NAMALWA (cell line): ENCODE data around the gene JAM3.
"Not testable (repeated sequence)": the region's sequence is repeated elsewhere in the genome, so short reads cannot be mapped to it uniquely, and the experiment has no call there.

Source experiments
- DNase-seq: peaks from one replicate; pipeline ENCODE4 v3.0.0-alpha.2; 2015; ENCODE audit warnings: low spot score

JAM3 gene

DNA sequence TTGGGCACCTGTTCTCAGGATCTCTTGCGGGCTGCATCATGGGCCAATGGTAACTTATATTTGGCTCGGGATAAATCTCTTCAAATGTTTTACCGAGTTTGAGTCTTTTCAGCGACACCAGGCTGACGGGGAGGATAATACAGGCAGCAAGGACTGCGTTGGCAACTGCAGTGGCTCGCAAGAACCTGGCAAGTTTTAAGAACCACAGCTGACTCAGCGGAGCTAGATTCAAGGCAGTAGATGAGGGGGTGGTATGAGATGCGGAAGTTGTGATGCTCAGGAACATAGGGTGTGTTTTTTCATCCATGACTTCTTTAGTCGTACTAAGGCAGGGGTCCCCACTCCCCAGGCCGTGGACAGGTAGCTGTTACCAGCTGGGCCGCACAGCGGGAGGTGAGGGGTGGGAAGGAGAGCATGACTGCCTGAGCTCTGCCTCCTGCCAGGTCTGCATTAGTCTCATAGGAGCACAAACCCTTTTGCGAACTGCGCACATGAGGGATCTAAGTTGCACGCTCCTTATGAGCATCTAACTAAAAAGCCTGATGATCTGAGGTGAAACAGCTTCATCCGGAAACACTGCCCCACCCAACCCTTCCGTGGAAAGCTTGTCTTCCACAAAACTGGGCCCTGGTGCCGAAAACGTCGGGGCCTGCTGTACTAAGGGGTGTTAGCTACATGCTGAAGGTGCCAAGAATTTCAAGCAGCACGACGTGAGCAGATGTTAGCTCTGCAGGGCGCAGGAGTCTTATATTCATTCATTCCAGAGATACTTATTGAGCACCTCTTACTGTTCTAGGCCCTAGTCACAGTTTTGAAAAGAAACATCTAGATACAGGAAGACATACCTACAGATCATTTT lies 6.4 kb upstream of the JAM3 start:
- no peak for DNase-seq

DNA sequence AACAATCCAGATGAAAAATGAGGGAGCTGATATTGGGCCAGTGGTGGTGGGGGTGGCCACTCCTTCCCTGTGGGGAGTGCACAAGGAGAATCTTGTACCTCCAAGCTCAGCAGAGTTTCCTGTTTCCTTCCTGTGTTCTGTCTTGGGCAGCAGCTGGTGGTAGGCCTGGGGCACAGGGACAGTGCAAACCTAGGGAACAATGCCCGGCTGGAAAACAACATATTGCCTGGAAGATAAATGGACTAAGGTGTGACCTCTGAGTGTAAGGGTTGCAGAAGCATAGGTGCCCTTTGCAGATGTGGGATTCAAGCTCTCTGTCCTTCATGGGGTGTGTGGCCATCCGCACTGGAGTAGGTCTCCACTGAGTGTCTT lies 5.8 kb upstream of the JAM3 start:
- no peak for DNase-seq

DNA sequence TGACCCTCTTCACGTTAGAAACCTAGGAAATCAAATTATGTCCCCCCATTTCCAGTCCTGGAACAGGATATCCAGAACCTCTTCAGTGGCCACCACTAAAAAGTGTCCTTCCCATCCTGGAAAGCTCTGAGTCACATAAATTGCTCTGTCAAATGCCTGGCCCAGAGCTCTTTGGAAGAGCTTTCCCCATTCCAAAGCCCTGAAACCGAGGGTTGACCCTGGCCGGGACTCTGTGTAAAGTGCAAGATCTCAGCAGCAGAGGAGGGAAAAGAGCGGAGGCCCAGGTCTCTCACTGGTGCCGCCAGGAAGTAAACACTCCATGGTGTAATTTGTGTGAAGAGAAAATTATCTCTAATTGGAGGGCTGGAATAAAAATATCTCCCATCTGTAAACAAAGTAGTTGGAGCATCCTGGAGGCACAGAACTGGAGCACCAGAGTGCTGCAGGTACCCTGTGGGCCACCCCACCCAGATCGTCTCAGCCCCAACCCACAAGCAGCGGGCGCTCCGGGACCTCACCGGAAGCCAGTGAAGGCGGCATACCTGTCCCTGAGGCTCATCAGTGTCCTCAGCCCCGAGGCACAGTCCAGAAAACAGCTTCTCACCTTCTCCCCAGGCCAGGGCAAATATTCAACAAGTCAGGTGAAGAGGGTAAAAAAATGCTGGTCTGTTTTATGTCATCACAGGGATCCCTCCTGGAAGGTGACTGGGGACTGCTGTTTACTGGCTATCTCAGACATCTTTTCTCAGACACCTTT lies 4.7 kb upstream of the JAM3 start:
- no peak for DNase-seq

DNA sequence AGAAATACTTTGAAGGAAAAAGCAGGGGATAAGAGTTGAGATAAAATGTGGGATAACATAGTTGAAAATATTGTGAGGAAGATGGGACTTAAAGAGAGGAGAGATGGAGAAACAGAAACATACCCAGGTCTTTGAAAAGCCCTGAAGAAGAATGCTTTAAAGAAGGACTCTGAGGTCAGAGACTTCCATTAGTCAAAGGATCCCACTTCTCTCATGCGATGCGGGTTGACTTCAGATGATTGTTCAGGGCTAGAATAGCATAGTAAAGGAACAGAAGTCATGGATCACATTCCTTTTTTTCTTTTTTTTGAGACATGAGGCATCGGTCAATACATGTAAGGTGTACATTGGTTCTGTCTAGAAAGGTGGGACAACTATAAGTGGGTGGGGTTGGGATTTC lies 3.5 kb upstream of the JAM3 start:
- DNase-seq, result no peak

DNA sequence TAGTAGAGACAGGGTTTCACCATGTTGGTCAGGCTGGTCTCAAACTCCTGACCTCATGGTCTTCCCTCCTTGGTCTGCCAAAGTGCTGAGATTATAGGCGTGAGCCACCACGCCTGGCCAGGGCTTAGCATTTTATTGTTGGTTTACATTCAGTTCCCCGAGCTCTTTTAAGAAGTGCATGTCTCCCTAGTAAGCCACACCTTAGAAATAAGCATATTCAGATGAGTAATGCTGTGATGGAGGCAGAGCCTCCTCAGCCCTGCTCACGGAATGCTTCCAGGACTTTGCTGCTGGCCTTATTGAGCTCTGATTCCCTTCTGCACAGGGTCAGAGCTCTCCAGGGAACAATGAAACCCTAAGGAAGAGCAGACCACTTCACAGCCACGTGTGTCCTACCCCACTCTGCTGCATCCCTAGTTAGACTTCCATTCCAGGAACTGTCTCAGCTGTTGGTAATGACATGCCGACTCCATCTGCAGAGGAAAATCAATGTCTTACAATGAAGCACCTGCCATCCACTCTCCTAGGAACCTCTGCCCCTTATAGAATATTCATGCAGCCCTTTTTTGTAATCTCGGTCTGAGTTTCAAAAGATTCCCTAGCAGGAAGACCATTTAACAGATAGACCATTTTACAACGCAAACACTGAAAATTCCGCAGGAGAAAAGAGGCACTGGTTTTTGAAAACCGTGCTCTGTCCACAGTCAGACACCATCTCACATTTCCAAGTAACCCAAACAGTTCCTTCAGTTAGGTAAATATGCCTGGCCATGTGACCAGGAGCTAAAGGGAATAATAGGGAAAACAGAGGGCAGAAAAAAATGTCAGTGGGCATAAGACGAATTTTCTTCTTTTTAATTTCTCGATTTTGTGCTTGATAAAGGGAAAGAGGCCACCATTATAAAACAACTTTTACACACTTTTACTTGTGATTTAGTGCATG lies 1.7 kb upstream of the JAM3 start:
- no peak for DNase-seq

DNA sequence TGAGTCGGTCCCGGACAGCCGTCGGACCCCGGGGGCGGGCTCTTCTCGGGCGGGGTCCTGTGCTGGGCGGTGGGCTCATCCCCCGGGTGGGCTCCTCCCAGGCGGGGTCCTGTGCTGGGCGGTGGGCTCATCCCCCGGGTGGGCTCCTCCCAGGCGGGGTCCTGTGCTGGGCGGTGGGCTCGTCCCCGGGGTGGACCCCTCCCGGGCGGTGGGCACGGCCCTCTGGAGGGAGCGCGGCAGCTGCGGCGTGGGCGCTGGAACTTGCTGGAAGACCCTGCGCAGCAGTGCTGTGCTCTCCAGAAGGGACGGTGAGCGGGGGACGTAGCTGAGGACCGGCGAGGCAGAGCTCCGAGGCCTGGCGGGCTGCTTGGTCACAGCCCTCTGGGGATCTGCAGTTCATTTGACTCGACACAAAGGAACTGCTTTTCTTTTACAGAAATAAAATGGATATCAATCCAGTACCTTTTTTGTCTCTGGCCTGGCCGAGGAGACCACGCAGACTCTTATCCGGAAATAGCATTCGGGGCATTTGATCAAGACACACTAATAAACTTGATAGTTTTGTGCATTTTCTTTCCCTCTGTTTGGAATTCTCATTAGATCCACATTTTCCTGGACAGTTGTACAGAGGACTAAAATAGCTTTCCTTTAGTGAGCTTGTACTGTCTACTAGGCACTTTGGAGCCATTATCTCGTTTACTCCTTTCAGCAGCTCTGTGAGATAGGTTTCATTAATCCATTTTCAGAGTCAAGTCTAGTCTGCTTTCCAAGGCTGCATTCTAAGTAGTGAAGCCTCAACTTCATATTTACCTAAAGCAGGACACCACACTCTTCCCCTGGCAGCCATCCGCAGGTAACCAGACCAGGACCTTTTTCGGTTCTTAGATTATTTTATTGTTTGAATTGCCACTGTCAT lies 812 bp downstream of the JAM3 start:
- DNase-seq, result no peak

DNA sequence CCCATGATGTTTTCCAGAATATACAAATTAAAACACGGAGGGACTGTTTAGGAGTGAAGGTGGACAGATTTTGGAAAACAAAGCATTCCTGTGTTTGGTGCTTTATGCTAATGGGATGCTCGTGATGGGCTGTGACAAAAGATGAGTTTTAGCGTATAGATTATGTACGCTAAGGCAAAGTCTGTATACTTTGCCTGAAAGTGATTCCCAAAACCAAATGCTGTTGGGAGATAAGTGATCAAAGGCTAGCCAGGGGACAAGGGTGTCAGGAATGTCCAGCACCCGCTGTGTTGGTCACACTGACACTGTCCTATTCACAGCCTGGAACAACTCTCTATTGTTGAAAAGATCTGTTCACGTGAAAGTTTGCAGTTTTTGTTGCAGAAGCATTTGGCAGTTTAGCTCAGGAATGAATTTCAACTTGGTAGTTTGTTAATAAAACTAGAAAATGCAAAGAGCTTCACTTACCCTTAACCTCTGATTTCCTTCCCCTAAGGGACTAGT lies 1.5 kb downstream of the JAM3 start:
- DNase-seq, result no peak

DNA sequence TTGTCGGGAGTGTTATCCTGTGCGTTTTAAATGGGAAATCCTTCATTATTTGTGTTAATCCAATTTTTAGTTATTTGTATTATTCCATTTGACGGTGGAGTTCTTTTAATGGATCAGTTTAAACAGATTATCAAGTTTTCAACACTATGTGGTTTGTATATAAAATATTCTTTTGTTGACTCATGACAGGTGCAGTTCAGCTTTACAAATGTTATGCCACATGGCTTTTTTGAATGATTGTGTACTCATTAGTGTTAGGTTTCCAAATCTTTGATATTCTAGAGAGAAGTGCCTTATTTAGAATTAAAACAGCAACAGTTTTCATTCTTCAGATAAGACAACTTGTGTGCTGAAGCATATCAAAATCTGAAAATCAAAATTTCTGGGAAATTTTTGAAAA lies 2.4 kb downstream of the JAM3 start:
- DNase-seq, result no peak

DNA sequence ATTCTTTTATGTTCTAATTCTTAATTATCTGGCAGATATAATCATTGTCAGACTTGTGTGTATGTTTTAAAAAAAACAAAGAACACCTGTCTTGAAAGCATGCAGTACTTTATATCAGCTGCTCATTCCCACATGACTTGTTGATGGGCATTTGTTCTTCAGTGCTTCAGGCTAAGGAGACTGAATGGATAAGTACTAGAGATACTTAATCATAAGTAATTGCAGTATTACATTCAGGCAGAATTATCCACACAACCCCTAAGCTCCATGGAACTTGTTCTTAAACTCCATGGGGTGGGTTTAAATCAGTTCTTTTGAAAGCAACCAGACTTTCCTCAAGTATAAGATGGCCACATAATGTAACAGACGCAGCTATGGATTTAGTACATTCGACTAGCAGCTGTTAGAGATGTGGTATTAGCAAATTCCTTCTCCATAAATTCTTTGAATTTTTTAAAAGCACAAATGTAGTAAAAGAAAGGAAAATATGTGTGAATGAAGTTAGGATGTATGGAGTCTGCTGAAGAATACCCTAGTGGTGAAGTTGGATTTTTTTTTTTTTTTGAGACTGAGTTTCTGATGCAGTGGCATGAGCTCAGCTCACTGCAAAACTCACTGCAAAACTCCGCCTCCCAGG lies 3.0 kb downstream of the JAM3 start:
- no peak for DNase-seq

DNA sequence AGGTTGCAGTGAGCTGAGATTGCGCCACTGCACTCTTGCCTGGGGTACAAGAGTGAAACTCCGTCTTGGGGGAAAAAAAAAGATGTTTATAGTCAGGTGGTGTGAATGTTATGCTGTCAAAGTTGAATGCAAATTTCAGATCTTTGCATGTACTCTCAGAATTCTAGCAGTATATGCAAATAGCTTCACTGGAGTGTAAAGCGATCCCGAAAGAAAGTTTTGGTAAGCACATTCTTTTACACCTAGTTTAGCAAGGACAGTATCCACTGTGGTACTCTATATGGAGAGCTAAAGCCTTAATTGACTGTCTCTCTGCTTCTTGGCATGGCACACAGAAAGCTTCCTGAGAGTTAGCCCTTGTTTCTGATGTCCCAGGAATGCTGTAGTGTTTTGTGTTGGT lies 4.0 kb downstream of the JAM3 start:
- peak; percentile 20 for DNase-seq

DNA sequence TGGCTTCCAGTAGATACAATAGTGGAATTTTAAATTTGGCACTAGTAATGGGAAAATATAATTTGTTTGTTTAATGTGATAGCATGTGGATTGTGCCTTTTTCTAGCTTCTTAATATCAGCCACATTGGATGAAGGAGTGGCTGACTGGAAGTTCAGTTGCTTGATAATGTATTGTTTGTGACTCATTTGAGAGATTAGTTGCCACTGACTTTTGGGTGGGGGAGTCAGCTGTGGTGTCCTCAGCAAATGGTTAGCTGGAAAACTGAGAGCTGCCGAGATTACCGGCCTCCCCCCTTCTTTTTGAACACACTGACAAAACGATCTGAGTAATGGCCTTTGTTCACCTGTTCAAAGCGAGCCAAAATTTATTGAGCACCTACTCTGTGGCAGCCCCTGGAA lies 5.5 kb downstream of the JAM3 start:
- DNase-seq, result no peak

DNA sequence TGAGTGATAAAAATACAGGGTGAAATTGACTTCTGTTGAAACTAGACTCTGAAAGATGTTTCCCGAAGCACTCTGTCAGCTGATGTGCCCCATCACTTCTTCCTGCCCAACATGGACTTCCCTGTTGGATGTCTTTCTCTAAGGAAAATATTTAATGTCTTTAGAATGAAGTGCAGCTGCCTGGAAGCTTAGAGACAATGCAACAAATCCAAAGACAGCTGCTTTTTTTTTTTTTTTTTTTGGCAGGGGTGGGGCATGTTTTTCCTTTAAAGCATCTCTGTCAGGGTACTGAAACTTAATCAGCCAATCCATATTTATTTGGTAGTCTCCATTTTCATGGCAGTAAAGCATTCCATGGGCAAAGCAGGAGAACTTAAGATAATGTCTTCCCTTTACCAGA lies 5.9 kb downstream of the JAM3 start:
- DNase-seq, result no peak

DNA sequence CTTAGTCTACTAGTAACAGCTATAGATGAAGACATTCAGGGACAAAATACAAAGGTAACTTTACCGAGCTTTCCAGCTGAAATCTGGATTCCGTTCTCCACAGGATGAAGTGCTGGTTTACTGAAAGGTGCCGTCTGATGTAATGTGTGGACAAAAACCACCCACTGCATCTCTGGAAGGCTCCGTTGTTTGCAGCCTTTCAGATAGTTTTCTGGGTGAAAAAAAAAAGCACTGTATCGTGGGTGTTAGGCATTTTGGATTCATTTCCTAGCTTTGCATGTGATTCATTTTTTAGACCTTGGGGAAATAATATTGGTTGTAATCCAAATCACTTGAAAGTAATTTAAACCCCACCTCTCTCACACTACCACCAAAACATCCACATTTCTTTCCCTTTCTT lies 10.4 kb downstream of the JAM3 start:
- DNase-seq, result no peak

DNA sequence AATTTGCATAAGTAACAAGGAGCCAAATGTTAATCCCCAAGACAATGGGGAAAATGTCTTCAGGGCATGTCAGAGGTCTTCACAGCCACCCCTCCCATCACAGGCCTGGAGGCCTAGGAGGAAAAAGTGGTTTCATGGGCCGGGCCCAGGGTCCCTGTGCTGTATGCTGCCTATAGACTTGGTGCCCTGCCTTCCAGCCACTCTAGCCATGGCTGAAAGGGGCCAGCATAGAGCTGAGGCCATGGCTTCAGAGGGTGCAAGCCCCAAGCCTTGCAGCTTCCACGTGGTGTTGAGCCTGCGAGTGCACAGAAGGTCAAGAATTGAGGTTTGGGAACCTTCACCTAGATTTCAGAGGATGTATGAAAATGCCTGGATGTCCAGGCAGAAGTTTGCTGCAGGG lies 12.4 kb downstream of the JAM3 start:
- DNase-seq, result not testable (repeated sequence)

DNA sequence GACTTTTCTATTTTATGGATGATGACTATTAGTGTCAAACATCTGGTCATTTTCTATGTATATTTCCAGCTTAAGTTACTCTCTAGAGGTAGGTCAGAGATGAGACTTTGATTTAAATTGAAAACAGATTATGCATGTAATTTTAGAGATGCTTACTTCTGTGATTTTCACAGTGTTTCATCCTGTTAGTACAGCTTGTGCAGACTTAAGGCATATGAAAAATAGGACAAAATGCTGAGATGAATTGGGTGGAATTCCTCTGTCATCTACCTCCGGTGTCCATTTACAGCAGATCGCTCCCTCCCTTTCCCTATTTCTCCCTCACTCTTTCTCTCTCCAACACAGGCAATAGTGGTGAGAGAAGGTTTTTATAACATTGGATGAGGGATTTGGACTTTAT lies 14.1 kb downstream of the JAM3 start:
- DNase-seq, result no peak

DNA sequence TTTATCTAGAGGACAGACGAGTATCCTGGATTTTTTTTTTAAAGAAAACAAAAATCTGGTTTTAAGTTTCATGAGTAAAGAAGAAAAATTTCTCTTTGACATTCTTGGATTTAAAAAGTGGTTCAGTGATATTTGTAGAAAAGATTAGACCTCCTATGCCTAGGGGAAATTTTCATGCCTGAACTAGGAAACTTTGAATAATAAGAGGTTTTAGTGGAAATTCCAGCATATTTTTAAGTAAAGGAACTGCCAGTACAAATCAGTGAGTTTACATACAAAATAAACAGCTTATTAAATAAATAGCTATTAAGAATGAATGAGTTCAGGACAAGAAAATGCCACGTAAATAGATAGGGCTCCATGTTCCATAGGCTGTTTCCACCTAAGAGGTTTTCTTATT lies 17.5 kb downstream of the JAM3 start:
- no peak for DNase-seq

DNA sequence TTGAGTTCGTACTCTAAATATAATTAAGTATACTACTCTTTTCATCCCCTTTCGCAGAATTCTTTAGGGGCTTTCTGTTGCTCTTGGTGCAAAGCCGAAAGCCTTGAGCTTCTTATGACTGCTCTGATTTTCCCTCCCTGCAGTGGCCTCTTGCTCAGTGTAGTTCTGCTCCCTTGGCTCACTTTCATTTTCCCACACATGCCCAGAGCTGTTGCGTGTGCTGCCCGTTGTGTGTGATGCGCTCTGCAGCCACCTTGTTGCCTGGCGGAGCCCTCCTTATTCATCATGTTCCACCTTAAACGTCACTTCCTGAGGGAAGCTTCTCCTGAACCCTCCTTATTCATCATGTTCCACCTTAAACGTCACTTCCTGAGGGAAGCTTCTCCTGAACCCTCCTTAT lies 23.1 kb downstream of the JAM3 start:
- DNase-seq, result not testable (repeated sequence)

DNA sequence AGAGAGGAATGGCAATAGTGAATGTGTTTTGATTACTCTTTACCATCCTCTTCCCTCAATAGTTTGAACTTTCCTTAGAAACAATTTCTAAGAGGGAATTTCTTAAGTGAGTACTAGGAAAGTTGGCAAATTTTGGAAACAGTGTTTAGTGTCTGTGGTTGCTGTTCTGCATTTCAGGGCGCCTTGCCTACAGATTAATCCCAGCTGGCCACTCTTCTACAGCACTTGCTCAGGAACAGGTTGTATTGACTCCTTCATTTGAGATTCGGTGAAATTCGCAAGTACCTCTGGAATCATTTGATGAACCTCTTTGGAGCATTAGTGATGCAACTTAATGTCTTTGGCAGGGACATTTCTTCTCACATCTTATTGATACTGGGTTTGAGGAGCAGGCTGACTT lies 28.3 kb downstream of the JAM3 start:
- no peak for DNase-seq

DNA sequence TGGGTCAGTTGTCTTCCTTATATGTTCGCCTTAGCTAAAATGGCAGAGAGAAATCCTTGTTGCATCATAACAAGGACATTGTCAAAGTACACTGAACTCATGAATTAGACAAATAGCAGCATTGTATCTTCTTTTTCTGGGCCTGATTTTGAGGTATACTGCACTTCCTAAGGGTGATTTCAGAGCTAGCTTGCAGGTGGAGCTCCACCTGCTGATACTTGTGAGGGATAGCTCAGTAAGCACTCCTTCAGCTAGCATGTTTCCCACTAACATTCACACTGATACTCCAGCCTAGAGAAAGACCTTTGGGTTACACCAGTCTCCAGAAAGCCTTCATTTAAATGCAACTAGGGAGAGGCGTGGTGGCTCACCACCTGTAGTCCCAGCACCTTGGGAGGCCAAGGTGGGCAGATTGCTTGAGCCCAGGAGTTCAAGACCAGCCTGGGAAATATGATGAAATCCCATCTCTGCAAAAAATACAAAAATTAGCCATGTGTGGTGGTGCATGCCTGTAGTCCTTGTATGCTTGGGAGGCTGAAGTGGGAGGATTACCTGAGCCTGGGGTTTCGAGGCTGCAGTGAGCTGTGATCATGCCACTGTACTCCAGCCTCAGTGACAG lies 29.8 kb downstream of the JAM3 start:
- peak; percentile 26 for DNase-seq

DNA sequence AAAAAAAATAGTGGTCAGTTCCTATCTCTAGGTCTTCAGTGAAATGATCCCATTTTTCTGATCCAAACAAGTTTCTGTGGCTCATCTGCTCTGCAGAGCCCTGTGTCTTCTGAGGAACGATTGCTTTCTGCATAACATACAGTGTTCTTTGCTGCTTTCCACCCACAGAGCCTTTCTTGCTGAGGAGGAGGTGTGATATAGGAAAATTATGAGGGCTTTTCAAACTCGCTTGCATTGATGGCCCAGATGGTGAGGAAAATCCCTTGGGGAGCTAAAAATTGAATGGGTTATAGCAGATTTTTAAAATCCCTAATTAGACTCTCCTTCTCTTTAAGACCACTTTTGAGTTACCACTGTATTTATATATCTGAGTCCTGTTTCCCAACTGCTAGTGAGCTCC lies 31.3 kb downstream of the JAM3 start:
- DNase-seq, result no peak
